Lower leg skin (tissue), 4 donors: ENCODE results near the gene RASA4B. TPM values are rescaled to one million over a fixed set of nuclear protein-coding genes. Genes with fewer than 3 reads are reported as not detected.

ENCODE experiments used
- DNase-seq, 2 donors: peaks; one replicate each; pipeline ENCODE4 v3.0.0-alpha.2; 2019; ENCODE audit warnings: low spot score in 2 of 2
- H3K4me3 ChIP-seq: fragments of 200-600 bp; sonication (generic); 2 replicates; pipeline ENCODE4 v1.5.1; 2017; ENCODE audit warnings: mild to moderate bottlenecking, low read depth; ENCODE audit not compliant: poor library complexity, severe bottlenecking
- POLR2A ChIP-seq, 2 donors: fragments of 450-650 bp; IDR thresholded peaks; one replicate each; pipeline ENCODE4 v1.6.1; 2016 to 2017; ENCODE audit warnings: antibody characterized with exemption in 2 of 2, mild to moderate bottlenecking in 1 of 2, moderate library complexity in 1 of 2
- WGBS, 2 donors: methylation state at CpG; one replicate each; pipeline ENCODE4 v1.1.5; 2018; 5-methylcytosine and 5-hydroxymethylcytosine counted together
- intact Hi-C: fragments of 100-400 bp; cut with DNase I; formaldehyde crosslinking; loops from one replicate; pipeline ENCODE4 v1.15.0; 2023; ENCODE audit warnings: low total_unique reads
- total RNA-seq, 4 donors: library from RNA; depleted of rRNA; stranded (reverse); fragments of >200 nt; gene quantifications; one replicate each; pipeline ENCODE4 v1.1.0, GENCODE V29; 2016
- TF ChIP-seq, protein P1 (sequence below), 3 donors: fragments of 450-650 bp; IDR thresholded peaks; one replicate each; pipeline ENCODE4 v1.5.1; 2016; ENCODE audit warnings: antibody characterized with exemption in 3 of 3, mild to moderate bottlenecking in 3 of 3, moderate library complexity in 2 of 3

RASA4B gene
- total RNA-seq, 4 donors from 2014 or later, result 21.6 to 28.3 (median 25.3) TPM

DNA sequence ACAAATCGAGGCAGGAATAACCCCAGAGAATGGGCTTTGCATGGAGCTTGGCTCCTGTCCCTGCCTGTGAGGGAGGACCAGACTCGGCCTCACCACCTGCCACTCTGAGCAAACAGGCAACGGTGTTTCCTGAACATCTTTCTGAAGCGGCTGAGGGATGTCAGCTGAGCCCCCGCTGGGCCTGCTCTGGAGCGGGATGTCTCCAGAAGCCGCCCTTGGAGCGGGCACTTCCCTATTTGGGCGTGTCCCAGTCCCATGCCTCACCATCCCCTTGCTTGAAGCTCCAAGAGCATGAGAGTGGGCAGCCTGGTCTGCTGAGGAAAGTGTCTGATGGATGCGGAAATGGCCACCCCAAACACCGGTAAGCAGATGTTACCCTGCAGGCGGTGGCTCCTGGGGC lies 63.1 kb downstream of the RASA4B start:
- DNase-seq, result no peak
- H3K4me3 ChIP-seq, result no peak overlapping the region
- 56 to 61% methylated on average over 8 to 11 of the region's 12 CpGs for WGBS, 2 donors
- intact Hi-C loops, result no loop called here
- TF ChIP-seq, protein P1, sequence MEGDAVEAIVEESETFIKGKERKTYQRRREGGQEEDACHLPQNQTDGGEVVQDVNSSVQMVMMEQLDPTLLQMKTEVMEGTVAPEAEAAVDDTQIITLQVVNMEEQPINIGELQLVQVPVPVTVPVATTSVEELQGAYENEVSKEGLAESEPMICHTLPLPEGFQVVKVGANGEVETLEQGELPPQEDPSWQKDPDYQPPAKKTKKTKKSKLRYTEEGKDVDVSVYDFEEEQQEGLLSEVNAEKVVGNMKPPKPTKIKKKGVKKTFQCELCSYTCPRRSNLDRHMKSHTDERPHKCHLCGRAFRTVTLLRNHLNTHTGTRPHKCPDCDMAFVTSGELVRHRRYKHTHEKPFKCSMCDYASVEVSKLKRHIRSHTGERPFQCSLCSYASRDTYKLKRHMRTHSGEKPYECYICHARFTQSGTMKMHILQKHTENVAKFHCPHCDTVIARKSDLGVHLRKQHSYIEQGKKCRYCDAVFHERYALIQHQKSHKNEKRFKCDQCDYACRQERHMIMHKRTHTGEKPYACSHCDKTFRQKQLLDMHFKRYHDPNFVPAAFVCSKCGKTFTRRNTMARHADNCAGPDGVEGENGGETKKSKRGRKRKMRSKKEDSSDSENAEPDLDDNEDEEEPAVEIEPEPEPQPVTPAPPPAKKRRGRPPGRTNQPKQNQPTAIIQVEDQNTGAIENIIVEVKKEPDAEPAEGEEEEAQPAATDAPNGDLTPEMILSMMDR (IDR thresholded peaks at IDR 0.05), result no peak
- TF ChIP-seq POLR2A (IDR thresholded peaks at IDR 0.05), result no peak

DNA sequence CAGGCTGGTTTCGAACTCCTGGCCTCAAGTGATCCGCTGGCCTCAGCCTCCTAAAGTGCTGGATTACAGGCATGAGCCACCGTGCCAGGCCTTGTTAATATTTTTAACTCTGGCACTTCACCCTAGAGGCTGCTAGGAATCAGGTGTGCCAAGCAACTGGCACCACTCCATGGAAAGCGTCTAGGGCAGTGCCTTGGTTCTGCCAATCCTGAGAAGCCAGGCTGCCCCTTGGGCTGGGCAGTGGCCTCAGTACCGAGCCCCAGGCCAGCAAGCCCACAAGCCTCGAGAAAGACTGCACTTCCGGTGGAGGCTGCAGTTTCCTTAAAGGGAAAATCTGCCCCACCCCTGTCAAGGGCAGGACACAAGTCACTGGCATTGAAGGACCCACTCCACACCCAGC lies 64.3 kb downstream of the RASA4B start:
- no peak overlapping the region for H3K4me3 ChIP-seq
- DNase-seq, result no peak
- intact Hi-C loops, result no loop called here
- TF ChIP-seq, protein P1 (IDR thresholded peaks at IDR 0.05), result no peak
- TF ChIP-seq POLR2A (IDR thresholded peaks at IDR 0.05), result no peak
- WGBS, 2 donors, result 67 to 75% methylated on average over 7 of the region's 7 CpGs

DNA sequence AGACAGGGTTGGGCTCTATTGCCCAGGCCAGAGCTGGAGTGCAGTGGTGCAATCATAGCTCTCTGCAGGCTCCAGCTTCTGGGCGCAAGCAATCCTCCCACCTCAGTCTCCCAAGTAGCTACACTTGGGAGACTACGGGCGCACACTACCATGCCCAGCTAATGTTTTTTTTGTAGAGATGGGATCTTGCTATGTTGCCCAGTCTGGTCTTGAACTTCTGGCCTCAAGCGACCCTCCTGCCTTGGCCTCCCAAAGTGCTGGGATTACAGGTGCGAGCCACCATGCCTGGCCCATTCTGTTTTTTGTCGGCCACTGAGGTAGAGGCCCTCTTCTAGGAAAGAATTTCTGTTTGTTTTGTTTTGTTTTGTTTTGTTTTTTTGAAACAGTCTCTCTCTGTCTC lies 65.1 kb downstream of the RASA4B start:
- 88 to 99% methylated on average over 6 of the region's 6 CpGs for WGBS, 2 donors
- no peak for TF ChIP-seq POLR2A (IDR thresholded peaks at IDR 0.05)
- TF ChIP-seq, protein P1 (IDR thresholded peaks at IDR 0.05), result no peak
- H3K4me3 ChIP-seq, result no peak overlapping the region
- intact Hi-C loops, result no loop called here
- no peak for DNase-seq

DNA sequence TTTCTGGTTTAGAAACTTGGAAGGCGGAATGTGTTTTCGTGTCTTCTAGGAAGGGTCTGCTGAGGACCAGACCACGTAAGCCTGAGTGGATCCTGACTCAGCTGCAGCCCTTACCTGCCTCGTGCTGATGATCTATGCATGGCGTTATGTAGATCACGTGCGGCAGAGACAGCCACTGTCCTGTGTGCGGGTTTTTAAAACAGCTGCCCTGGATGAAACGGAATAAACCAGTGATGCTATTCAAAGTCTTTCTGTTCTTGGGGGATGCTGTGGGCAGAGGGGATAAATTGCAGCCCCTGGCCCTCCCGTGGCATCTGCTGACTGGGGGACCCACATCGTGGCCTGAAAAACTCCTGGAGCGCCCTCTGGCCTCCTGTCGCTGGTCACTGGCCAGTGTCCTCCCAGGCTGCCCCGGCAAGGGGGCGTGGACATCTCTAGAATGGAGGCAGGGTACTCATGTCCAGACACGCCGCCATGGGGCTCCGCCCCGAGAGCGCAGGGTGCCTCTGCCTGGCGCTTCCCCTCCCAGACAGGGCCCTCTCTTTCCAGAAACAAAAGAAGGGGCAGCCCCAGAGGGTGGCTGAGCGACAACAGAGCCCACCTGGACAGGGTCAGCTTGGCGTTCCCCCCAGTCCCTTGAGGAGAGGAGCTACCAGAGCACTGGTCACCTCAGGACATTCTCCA lies 66.1 kb downstream of the RASA4B start:
- no peak for TF ChIP-seq POLR2A (IDR thresholded peaks at IDR 0.05)
- TF ChIP-seq, protein P1 (IDR thresholded peaks at IDR 0.05), result no peak
- DNase-seq, result no peak
- intact Hi-C loops, result no loop called here
- H3K4me3 ChIP-seq, result no peak overlapping the region
- 26 to 32% methylated on average over 19 to 23 of the region's 23 CpGs for WGBS, 2 donors

DNA sequence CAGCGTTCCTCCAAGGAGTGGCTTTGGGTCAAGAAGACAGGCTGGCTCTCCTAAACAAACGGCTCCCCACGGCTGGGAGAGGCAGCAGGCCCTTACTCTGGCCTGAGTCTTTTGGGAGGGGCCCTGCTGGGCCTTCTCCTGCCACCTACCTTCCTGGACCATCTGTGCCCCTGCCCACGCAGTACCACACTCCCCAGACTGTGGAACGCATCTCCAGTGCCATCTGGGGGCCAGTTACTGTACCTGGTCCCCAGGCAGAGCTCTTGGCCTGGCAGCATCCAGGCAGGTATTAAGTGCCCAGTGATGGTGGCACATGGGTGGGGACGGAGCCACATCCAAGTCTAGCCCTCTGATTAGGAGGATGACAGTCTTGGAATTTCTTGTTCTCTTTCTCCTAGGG lies 67.3 kb downstream of the RASA4B start:
- TF ChIP-seq POLR2A (IDR thresholded peaks at IDR 0.05), result no peak
- TF ChIP-seq, protein P1 (IDR thresholded peaks at IDR 0.05), result no peak
- intact Hi-C loops, result no loop called here
- no peak overlapping the region for H3K4me3 ChIP-seq
- 72 to 76% methylated on average over 6 of the region's 6 CpGs for WGBS, 2 donors
- no peak for DNase-seq

DNA sequence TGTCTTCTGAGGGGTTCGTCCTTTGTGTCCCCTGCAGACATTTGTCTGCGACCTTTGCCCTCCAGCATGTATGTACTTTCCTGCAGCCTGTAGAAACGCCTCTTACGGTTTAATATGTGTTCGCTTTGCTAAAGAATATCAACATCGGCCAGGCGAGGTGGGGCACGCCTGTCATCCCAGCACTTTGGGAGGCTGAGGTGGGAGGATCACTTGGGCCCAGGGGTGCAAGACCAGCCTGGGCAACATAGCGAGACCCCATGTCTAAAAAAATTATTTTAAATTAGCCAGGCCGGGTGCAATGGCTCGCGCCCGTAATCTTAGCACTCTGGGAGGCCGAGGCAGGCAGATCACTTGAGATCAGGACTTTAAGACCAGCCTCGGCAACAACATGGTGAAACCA lies 68.4 kb downstream of the RASA4B start:
- no peak for TF ChIP-seq POLR2A (IDR thresholded peaks at IDR 0.05)
- TF ChIP-seq, protein P1 (IDR thresholded peaks at IDR 0.05), result no peak
- WGBS, 2 donors, result 96 to 97% methylated on average over 15 of the region's 15 CpGs
- no peak for DNase-seq
- intact Hi-C loops, result no loop called here
- H3K4me3 ChIP-seq, result no peak overlapping the region
